ENCODE data around the gene ZNF763. TPM values are rescaled to one million over a fixed set of nuclear protein-coding genes. Genes with fewer than 3 reads are reported as not detected.
A peak's percentile ranks its signal among the peaks of the same experiment; 100 is the strongest.
"Not testable (repeated sequence)": the region's sequence is repeated elsewhere in the genome, so short reads cannot be mapped to it uniquely, and the experiment has no call there.

The ZNF763 gene
- total RNA-seq, result 1.6 TPM

GRCh38 chr19:11964858-11965645 is at the start of gene ZNF763:
TSS of gene ZNF763 (plus strand) at chr19:11965040. CDS start at chr19:11965209, 169 bp downstream.
- DNase-seq (ENCODE audit: low read depth in 2 of 3, low spot score in 2 of 3), result peak; percentile 64 to 96 (median 92)

GRCh38 chr19:11921852-11922495 is 42.9 kb upstream of the ZNF763 start:
- DNase-seq (ENCODE audit: low read depth in 2 of 3, low spot score in 2 of 3), result no peak

- peak; percentile 67 to 96 (median 92) for DNase-seq (ENCODE audit: low read depth in 2 of 3, low spot score in 2 of 3)
Measured at GRCh38 chr19:11924886-11925650, 39.8 kb upstream of the ZNF763 start, which contains the start of gene ZNF700. TSS of gene ZNF700 (plus strand) at chr19:11925107. CDS start at chr19:11925211, 104 bp downstream.

GRCh38 chr19:11925651-11926187 is 39.1 kb upstream of the ZNF763 start:
- not testable (repeated sequence) for DNase-seq (ENCODE audit: low read depth in 2 of 3, low spot score in 2 of 3)

GRCh38 chr19:11927227-11927626 is 37.6 kb upstream of the ZNF763 start:
- DNase-seq (ENCODE audit: low read depth in 2 of 3, low spot score in 2 of 3), result no peak

- no peak for DNase-seq (ENCODE audit: low read depth in 2 of 3, low spot score in 2 of 3)
Measured at GRCh38 chr19:11931051-11931450, 33.8 kb upstream of the ZNF763 start.

GRCh38 chr19:11931513-11931912 is 33.3 kb upstream of the ZNF763 start:
- DNase-seq (ENCODE audit: low read depth in 2 of 3, low spot score in 2 of 3), result no peak

GRCh38 chr19:11935829-11936228 is 29.0 kb upstream of the ZNF763 start:
- not testable (repeated sequence) for DNase-seq (ENCODE audit: low read depth in 2 of 3, low spot score in 2 of 3)

GRCh38 chr19:11938383-11938782 is 26.5 kb upstream of the ZNF763 start:
- DNase-seq (ENCODE audit: low read depth in 2 of 3, low spot score in 2 of 3), result not testable (repeated sequence)

GRCh38 chr19:11941361-11941887 is 23.4 kb upstream of the ZNF763 start:
- DNase-seq (ENCODE audit: low read depth in 2 of 3, low spot score in 2 of 3), result not testable (repeated sequence)

- DNase-seq (ENCODE audit: low read depth in 2 of 3, low spot score in 2 of 3), result no peak
Measured at GRCh38 chr19:11942008-11942842, 22.6 kb upstream of the ZNF763 start.

GRCh38 chr19:11942843-11943108 is 22.1 kb upstream of the ZNF763 start:
- DNase-seq (ENCODE audit: low read depth in 2 of 3, low spot score in 2 of 3), result peak in 2 of 3 donors; percentile 37 to 66

GRCh38 chr19:11944656-11945055 is 20.2 kb upstream of the ZNF763 start:
- no peak for DNase-seq (ENCODE audit: low read depth in 2 of 3, low spot score in 2 of 3)

GRCh38 chr19:11948646-11949045 is 16.2 kb upstream of the ZNF763 start:
- DNase-seq (ENCODE audit: low read depth in 2 of 3, low spot score in 2 of 3), result peak in 1 of 3 donors; percentile 30

GRCh38 chr19:11949201-11949600 is 15.6 kb upstream of the ZNF763 start:
- peak in 1 of 3 donors; percentile 57 for DNase-seq (ENCODE audit: low read depth in 2 of 3, low spot score in 2 of 3)

GRCh38 chr19:11949614-11950080 is 15.2 kb upstream of the ZNF763 start:
- DNase-seq (ENCODE audit: low read depth in 2 of 3, low spot score in 2 of 3), result peak in 1 of 3 donors; percentile 34

GRCh38 chr19:11950312-11950711 is 14.5 kb upstream of the ZNF763 start:
- no peak for DNase-seq (ENCODE audit: low read depth in 2 of 3, low spot score in 2 of 3)

- peak; percentile 54 to 84 (median 70) for DNase-seq (ENCODE audit: low read depth in 2 of 3, low spot score in 2 of 3)
Measured at GRCh38 chr19:11963566-11964355, 1.1 kb upstream of the ZNF763 start.

GRCh38 chr19:11964496-11964857 is 363 bp upstream of the ZNF763 start:
- DNase-seq (ENCODE audit: low read depth in 2 of 3, low spot score in 2 of 3), result no peak
